Stimulated activated CD8-positive, alpha-beta memory T cell treated with anti-CD3 and anti-CD28 coated beads, Interleukin-12 subunit alpha, Interleukin-12 subunit beta, amount 100 ng/mL, for 24 hours (primary cell): Measurements from ENCODE around the gene CFAP74.

ENCODE experiments used
- DNase-seq: peaks from one replicate; pipeline ENCODE4 v3.0.0-alpha.2; 2020; ENCODE audit errors: extremely low read depth

Gene CFAP74

DNA sequence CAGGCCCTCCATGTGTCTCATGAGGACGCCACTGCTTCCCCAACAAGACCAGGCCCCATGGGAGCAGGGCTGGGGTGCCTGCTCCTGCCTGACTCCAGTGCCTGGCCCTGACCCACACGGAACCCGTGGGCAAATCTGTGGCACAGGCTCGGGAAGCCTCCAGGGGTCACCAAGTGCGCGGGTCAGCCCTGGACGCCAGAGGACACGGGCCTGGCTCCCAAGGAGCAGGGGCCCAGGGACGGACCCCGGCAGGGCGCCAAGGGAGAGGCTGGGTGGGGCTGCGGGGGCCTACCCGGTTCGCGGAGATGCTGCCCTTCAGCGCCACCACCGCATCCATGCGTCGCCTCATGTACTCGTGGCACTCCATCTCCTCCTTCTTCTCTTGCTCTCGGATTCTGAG, 31.9 kb downstream of the CFAP74 start:
- no peak for DNase-seq

DNA sequence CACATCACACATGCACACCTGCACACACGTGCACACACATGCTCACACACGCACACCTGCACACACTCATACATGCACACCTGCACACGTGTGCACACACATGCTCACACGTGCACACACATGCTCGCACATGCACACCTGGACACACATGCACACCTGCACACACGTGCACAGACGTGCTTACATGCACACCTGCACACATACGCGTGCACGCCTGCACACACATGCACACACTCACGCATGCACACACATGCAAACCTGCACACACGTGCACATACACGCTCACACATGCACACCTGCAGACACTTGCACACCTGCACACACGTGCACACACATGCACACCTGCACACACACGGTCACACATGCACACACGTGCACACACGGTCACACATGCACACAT, 32.6 kb downstream of the CFAP74 start:
- no peak for DNase-seq

- no peak for DNase-seq
Observed at GRCh38 chr1:1969953-1970716, 33.5 kb downstream of the CFAP74 start.

- no peak for DNase-seq
Observed at GRCh38 chr1:1969505-1969900, 34.1 kb downstream of the CFAP74 start.

- DNase-seq: no peak
Observed at GRCh38 chr1:1968767-1969504, 34.6 kb downstream of the CFAP74 start.

DNA sequence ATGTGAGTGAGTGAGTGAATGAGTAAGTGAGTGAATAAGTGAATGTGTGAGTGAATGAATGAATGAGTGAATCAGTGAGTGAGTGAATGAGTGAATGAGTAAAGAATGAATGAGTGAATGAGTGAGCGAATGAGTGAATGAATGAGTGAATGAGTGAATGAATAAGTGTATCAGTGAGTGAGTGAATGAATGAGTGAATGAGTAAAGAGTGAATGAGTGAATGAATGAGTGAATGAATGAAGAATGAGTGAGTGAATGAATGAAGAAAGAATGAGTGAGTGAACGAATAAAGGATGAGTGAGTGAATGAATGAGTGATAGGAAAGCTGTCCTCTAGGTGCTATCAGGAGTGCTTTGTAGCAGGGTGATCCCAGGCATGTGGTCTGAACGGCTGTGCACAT, 35.7 kb downstream of the CFAP74 start:
- no peak for DNase-seq

DNA sequence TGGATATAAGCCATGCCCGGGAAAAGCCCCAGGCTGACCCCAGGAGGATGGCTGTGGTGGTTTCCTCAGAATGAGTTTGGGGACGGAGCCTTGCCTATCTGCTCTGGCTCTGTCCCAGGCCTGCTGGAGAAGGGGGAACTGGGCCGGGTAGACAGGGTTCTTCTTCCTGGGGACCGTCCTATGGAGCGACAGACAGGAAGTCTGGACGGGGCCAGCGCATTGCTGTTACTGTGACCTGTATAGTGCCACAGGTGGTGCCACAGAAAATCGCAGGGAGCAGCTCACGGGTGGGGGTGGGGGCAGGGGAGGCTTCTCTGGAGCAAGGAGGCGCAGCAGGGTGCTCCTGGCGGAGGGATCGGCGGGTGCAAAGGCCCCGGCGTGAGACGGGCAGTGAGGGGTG, 36.4 kb downstream of the CFAP74 start:
- DNase-seq: no peak

DNA sequence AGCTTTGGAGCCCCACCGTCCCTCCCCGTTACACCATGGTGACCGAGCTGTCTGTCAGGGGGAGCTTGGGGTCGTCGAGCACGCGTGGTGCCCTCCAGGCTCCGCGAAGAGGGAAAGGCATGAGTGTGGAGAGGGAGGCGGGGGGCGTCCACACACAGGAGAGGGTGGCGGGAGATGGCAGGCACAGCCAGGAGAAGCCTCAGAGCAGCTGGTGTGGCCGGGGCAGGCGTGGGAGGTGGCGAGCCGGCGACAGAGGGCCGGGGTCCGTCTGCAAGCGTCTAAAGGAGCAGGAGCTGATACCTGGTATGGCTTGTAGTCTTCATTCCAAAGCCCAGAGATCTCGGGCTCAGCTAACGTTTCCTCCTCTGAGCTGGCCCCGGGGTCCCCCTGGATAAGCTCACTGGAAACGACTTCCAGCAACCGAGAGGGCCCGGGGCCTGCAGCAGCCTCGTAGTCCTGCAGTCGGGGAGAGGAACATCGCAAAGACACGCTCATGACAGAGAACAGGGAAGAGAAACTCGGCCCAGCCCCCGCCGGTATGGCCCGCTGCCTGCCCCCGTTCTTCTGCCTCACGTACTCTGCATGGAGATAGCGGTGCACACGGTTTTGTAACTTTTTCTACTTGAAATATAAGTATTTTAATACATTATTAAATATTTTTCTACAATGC, 37.4 kb downstream of the CFAP74 start:
- DNase-seq: no peak

DNA sequence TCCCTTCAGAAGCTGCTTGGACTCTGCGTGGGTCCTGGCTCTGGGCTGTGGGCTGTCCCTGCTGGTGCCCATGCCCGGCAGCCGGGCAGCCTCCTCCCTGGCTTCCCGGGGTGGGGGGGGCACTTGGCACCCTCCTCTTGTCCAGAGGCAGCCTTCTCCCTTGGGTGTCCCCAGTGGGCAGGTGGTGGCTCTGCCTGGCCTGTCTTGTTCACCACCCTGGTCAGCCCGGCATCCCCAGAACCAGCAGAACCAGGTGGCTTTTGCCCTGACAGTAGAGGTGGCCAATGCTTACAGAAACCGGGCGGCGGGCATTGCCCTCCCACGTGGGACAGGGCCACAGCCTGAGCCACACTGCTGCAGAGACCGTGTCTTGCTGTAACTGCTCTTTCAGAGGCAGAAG, 38.0 kb downstream of the CFAP74 start:
- DNase-seq: no peak

DNA sequence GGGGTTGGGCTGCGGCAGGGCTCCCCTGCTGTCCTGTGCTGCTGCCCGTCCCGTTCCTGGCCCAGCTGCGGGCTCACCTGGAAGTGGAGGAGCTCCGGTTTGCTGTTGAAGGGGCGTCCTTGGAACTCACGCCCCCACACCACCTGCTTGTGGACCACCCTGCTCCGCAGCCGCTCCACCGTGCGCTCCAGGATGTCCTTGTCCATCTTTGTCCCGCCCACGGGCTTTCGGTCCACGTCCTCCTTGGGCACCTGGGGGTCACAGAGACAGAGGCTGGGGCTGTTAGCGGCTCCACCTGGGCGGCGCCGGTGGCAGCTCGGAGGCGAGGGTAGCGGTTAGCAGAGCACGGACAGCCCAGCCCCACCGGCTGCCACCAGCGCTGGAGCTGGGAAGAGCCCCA, 38.8 kb downstream of the CFAP74 start:
- no peak for DNase-seq

- DNase-seq: no peak
Observed at GRCh38 chr1:1963570-1963969, 40.0 kb downstream of the CFAP74 start.

GRCh38 chr1:1962752-1963151, 40.8 kb downstream of the CFAP74 start:
- no peak for DNase-seq

DNA sequence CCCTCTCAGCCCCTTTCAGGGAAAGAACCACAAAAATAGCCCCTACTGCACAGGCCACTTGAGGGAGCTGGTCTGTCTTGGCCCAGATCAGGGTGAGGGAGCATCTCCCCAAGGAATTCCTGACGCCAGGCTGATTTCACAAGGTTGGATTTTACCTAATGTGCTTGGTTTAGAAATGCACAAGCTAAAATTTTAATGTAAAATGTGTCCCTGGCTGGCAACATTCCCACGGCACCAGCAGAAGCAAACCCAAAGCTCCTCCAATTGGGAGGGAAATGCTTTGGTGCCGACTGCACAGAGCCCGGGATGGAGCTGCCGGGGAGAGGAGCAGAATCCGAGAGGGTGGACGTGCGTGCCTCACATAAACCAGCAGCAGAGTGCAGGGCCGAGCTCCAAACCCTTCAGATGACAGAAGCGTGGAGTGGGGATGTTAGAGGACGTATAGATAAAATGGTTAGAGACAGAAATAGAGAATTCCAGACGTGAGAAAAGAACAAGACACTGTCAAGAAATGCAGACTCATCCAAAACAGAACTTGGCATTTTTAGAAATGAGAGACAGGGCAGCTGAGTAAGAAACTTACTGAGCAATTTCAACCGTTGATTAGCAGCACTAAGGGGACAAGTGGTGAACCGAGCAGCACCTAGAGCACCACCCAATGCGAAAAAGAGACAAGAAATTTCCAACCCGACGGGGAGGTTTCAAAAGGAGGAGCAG, 42.9 kb downstream of the CFAP74 start:
- DNase-seq: no peak

DNA sequence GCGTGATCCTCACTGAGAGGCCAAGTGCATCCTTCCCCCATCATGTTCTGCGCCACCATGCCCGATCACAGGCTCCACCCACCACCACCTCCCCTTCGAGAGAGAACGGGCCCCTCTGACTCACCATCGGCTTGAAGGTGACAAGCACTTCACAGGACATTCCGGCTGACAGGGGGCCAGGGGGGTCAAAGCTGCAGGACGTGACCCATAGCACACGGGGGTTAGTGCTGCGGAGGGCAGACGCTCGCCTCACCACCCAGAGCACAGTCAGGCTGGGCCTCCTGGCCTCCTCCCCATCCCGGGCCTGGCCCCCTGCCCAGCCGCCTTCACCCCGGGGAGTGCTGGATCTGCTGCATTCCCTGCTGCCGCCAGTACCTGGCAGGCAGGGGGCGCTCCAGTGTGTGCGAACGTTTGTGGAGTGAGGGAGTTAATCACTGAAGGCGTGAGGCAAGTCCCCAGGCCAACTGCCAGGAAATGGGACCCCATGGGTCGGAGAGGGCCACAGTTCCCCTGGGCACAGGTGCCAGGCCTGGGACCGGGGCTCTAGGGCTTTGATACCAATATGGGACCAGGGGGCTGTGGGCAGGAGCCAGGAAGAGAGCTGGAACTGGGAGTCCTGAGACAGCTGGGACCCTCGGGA, 43.6 kb downstream of the CFAP74 start:
- DNase-seq: peak; percentile 42

- DNase-seq: no peak
Observed at GRCh38 chr1:1959459-1959839, 44.1 kb downstream of the CFAP74 start.

- DNase-seq: no peak
Observed at GRCh38 chr1:1958071-1958541, 45.5 kb downstream of the CFAP74 start.

DNA sequence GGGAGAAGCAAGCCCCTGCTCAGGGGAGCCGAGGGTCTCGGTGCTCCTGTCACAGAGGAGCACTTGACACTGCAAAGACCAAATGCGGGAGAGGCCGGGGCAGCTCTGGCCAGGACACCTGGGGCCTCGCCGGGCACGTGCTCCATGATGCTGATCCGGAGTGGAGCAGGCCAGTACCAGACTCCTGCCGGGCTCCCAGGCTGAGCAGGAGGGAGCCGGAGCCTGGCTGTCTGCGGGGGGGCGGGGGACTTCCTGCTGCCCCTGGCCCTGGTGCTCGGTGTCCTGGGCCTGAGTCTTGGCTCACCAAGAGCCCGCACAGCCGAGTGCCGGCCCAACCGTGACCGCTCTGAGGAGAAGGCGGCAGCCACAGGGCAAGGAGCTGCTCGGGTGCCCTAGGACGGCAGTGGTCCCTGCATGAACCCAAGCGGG, 46.0 kb downstream of the CFAP74 start:
- no peak for DNase-seq

GRCh38 chr1:1956586-1957532, 46.7 kb downstream of the CFAP74 start:
- no peak for DNase-seq

DNA sequence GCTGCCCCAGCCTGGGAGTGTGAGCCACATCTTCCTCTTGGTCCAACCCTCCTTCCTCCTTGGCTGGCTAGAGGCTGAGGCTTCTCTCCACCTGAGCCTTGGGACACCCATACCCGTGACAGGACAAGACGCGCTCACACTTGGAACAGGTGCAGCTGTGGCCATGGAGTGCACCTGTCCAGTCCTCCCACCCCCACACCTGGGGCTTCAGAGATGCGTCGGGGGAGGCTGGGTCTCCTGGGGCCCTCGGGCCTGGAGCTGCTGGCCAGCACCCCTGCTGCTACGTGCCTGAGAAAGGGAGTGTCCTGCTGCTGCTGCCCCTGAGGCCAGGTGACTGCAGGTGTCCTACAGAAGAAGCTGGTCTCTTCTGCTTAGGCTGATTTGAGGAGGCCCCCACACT, 47.5 kb downstream of the CFAP74 start:
- DNase-seq: no peak

DNA sequence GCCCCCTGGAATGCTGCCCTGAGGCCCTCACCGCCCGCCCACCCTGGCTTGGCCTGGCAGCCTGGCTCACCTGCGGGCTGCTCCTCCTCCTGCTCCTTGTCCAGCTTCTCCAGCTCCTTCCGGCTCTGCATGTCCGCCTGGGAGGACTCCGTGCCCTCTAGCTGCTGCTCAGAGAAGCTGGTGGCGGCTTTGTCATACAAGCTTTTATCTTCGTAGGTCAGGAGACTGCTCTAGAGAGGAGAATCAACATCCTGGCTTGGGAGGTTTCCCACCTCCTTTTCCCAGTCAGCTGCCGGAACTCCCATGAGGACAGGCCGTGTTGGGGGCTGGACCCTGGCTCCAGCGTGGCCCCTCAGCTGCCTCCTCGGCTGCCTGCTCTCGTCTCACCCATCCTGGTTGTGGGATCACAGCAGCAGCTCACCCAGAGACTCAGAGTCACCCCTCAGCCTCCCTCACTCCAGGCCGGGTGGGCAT, 47.9 kb downstream of the CFAP74 start:
- DNase-seq: no peak
